HG03457 (cell line): ENCODE measurements around the gene ZNF670.
"Not testable (repeated sequence)": the region's sequence is repeated elsewhere in the genome, so short reads cannot be mapped to it uniquely, and the experiment has no call there.

Experiments
- ATAC-seq: cut with Tn5 transposase; IDR thresholded peaks from one replicate; pipeline ENCODE4 v1.9.1; 2021; ENCODE audit warnings: moderate number of reproducible peaks; ENCODE audit not compliant: unreplicated experiment

ZNF670 gene

GRCh38 chr1:247047702-247048101, 30.9 kb downstream of the ZNF670 start:
- no peak for ATAC-seq

- no peak for ATAC-seq
Measured at GRCh38 chr1:247047260-247047659, 31.4 kb downstream of the ZNF670 start.

- no peak for ATAC-seq
Measured at GRCh38 chr1:247043406-247043805, 35.2 kb downstream of the ZNF670 start.

GRCh38 chr1:247037511-247038320, 40.9 kb downstream of the ZNF670 start:
- ATAC-seq: no peak

GRCh38 chr1:247032306-247032705, 46.3 kb downstream of the ZNF670 start:
- ATAC-seq: not testable (repeated sequence)
